Subcutaneous adipose tissue (tissue), 4 donors: ENCODE results near the gene INTS7. TPM values are rescaled to one million over a fixed set of nuclear protein-coding genes. Genes with fewer than 3 reads are reported as not detected.

Source experiments
- total RNA-seq, 4 donors: library from RNA; depleted of rRNA; stranded (reverse); fragments of >200 nt; gene quantifications; one replicate each; pipeline ENCODE4 v1.1.0, GENCODE V29; 2016
- TF ChIP-seq, protein P1 (sequence below): fragments of 450-650 bp; IDR thresholded peaks from one replicate; pipeline ENCODE4 v1.5.1; 2016; ENCODE audit warnings: low read depth, mild to moderate bottlenecking, control low read depth, antibody characterized with exemption, moderate library complexity

Gene INTS7
- total RNA-seq, 4 donors from 2014 or later, result 4.0 to 11.6 (median 6.6) TPM

DNA sequence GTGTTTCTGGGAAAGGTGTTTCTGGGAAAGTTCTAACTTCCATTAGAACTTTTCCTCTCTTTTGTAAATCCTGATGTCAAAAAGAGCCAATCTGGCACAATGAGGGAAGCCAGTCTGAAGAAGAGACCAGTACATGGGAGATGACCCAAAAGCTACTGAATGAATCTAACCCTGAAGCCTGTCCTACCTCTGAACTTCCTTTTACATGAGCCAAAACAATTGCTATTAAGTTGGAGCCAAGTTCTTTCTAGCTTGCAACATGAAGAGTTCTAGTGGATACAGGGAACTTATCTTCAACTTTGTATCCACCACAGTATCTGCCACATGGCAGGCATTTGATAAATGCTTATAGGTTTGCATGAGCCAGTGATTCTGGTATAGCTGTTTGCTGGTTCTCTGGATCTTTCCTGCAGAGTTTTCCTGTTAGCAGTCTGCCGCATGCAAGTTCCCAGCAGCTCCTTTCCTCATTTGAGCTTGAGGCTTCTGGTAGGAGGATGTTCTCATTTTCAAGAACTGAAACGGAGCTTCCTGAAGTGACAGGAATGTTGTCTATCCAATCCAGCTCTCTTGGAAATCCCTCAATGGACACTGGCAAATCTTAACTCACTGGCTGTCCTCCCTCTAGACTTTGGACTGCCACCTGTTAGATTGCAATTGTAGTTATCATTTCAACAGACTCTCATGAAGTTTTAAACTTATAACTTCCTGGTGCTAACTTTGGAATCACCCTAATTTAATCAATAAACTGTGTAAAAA, 131.7 kb downstream of the INTS7 start:
- TF ChIP-seq, protein P1, sequence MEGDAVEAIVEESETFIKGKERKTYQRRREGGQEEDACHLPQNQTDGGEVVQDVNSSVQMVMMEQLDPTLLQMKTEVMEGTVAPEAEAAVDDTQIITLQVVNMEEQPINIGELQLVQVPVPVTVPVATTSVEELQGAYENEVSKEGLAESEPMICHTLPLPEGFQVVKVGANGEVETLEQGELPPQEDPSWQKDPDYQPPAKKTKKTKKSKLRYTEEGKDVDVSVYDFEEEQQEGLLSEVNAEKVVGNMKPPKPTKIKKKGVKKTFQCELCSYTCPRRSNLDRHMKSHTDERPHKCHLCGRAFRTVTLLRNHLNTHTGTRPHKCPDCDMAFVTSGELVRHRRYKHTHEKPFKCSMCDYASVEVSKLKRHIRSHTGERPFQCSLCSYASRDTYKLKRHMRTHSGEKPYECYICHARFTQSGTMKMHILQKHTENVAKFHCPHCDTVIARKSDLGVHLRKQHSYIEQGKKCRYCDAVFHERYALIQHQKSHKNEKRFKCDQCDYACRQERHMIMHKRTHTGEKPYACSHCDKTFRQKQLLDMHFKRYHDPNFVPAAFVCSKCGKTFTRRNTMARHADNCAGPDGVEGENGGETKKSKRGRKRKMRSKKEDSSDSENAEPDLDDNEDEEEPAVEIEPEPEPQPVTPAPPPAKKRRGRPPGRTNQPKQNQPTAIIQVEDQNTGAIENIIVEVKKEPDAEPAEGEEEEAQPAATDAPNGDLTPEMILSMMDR, result no peak

DNA sequence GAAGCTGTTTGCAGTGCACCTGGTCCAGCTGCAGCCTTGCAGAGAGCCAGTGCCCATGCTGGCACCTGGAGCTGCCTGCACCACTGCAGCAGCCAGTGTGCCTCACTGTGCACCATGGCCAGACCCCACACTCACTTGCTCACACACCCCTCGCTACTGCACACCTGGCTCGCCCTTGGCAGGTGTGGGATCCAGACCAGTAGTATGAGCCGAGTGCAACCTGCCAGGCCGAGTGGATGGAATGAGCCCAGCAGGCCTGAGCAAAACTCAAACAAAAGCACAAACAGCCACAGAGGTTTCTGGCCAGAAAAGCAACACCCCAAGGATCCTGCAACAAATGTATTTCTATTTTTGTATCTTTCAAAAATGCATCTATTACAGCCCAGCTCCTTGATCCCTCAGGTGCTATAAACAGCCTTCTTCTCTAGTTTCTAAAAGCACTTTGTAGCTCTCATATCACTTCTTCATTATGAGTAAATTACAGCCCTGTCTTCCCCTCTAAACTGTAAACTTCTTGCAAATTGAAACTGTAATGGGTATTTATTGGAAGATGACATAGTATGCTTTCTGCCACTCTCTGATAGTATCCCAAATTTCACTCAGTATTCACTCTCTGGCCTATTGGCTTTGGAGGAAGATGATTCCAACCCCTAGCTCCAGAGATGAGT, 132.6 kb downstream of the INTS7 start:
- TF ChIP-seq, protein P1, result no peak

DNA sequence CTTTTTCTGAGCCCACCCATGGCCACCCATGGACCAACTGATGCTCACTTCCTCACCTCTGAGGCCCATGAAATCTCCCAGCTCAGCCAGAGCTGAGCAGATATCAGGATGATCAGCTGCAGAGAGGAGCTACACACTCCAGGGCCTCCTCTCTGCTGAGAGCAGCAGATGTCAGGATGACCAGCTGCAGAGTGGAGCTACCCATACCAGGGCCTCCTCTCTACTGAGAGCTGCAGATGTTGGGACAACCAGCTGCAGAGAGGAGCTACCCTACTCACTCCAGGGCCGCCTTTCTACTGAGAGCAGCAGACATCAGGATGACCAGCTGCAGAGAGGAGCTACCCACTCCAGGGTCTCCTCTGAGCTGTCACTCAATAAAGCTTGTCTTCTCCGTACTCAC, 133.4 kb downstream of the INTS7 start:
- TF ChIP-seq, protein P1, result no peak

DNA sequence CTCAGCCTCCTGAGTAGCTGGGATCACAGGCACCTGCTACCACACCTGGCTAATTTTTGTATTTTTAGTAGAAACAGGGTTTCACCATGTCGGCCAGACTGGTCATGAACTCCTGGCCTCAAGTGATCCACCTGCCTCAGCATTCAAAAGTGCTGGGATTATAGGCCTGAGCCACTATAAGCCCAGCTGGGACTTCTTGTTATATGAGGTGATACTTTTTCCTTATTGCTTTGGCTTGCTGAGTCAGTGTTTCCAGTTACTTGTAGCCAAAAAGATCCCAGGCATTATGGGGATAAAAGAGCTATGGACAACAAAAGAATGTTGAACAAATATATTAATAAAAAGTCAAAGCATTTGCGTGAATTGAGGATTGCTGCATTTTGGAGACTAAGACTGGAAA, 134.9 kb downstream of the INTS7 start:
- TF ChIP-seq, protein P1, result no peak

DNA sequence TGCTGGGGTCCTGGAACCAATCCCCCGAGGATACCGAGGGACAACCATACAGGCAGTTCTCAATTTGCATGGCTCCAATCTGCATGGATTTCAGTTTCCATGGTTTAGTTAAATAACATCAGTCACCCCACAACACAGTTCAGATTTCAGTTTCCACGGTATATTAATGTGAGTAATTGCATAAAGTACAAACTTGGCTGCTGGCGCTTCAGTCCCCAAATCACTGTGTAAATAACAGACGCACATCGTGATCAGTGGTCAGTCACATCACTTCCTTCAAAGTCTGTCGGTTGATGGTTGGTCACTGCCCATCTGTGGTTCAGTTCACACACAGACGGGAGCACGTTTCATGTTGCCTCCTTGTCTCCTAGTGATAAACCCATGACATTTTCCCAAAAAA, 138.4 kb downstream of the INTS7 start:
- TF ChIP-seq, protein P1, result no peak

DNA sequence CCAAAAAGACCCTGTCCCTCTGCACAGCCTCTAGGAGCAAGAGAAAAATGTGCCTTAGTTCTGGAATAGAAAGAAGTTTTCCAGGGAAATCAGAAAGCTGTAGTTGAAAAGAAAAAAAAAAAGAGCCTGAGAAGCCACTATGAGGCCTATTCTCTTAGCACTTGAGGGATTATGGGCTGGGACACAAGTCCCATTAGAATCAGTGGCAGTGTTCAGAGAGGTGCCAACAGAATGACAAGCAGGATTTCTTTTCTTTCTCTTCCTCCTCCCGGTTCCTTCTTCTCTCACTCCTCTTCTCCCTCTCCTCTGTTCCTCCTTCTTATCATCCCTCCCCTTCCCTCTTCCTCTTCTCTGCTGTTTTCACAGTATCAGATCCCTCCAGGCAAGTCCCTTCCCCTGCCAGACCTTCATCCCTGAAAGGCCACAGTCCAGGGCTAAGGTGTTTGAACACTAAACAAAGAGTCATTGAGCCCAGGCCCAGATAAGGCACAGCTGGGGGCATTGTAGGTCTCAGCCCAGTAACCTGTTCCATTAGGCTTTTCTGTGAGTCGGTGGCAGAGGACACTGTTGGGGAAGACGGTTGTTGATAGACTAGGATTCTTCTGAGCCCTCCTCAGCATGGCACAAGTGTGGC, 140.1 kb downstream of the INTS7 start:
- TF ChIP-seq, protein P1, result no peak

DNA sequence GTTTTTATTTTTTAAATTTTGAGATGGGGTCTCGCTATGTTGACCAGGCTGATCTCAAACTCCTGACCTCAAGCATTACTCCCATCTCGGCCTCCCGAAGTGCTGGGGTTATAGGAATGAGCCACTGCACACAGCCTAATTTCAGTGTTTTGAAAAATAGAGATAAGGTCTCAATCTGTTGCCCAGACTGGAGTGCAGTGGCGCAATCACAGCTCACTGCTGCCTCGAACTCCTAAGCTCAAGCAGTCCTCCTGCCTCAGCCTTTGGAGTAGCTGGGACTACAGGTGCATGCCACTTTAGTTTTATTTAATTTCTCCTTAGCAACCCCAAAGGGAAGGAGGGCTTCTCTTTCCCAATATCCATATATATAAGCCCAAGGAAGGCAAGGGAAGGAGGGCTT, 141.0 kb downstream of the INTS7 start:
- TF ChIP-seq, protein P1, result no peak
